Left ventricle myocardium inferior (tissue), 1 donor: ENCODE results near the gene ADGRF1. TPM values are rescaled to one million over a fixed set of nuclear protein-coding genes. Genes with fewer than 3 reads are reported as not detected.
"Not testable (repeated sequence)": the region's sequence is repeated elsewhere in the genome, so short reads cannot be mapped to it uniquely, and the experiment has no call there.

Experiments
- DNase-seq: peaks from one replicate; pipeline ENCODE4 v3.0.0-alpha.2; 2020
- H3K27ac ChIP-seq: fragments of 200-600 bp; replicated peaks from 2 replicates; pipeline ENCODE4 v1.8.0; 2021
- H3K27me3 ChIP-seq: fragments of 200-600 bp; 2 replicates; pipeline ENCODE4 v1.8.0; 2021; ENCODE audit warnings: low read depth
- H3K36me3 ChIP-seq: fragments of 200-600 bp; 2 replicates; pipeline ENCODE4 v1.8.0; 2021
- H3K4me1 ChIP-seq: fragments of 200-600 bp; 2 replicates; pipeline ENCODE4 v1.8.0; 2021
- H3K4me3 ChIP-seq: fragments of 200-600 bp; 2 replicates; pipeline ENCODE4 v1.8.0; 2021; ENCODE audit warnings: mild to moderate bottlenecking, moderate library complexity
- H3K9me3 ChIP-seq: fragments of 200-600 bp; replicated peaks from 2 replicates; pipeline ENCODE4 v1.8.0; 2021
- intact Hi-C: fragments of 100-400 bp; cut with micrococcal nuclease; formaldehyde crosslinking; loops from one replicate; pipeline ENCODE4 v1.11.0; 2022
- long read RNA-seq: library from polyadenylated mRNA; unstranded; transcript quantifications from one replicate; pipeline ENCODE4 v2.0.0, GENCODE V29; 2021
- total RNA-seq: library from RNA; stranded (reverse); fragmentation: NEBNext Ultra II Directional; extraction: Animal tissue kit (Norgen Biotek cat#: 25700); gene quantifications from one replicate; pipeline ENCODE4 v1.2.1, GENCODE V29; 2021
- TF ChIP-seq, protein P1 (sequence below): fragments of 200-600 bp; IDR thresholded peaks from 2 replicates; pipeline ENCODE4 v1.8.0; 2021; ENCODE audit warnings: antibody characterized with exemption, mild to moderate bottlenecking, borderline replicate concordance
- donor health status: DM: no; HTN: yes; CAD: no; lungs with severe emphysema.

Gene ADGRF1
- not detected for total RNA-seq
- long read RNA-seq, result 0 reads

DNA sequence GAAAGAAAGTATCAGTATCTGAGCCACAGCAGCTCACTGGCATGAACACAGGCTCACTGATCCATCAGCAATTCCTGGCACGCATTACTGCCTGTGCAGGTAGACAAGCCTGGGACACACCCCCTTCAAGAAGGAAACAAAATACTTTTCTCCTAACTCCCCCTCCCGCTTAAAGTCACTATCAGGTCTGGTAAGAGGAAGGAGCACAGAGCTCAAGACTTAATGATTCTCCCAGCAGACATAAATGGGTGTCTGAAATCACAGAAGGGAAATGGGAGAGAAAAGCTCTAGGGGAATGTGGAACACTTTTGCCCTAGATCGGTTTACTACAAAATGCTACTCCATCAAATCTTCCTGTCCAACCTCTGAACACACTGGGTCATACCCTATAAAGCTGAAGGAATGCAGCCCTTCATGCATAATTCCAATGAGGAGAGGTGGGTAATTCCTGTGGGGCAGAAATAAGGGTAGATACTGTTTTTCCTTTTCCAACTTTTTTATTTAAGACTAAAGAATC is at the start of gene ADGRF1:
ADGRF1 (minus strand) TSS at position 58 of the 517 bp plus-strand sequence. CDS start 13,271 bp downstream, outside the sequence.
- intact Hi-C loops, result no loop called here
- Histone ChIP-seq H3K4me1 (peaks cover 21% of the 10 kb centered on the region), H3K36me3 (no peaks in the 10 kb centered on the region), H3K9me3 (no peaks in the 10 kb centered on the region), H3K27me3 (peaks cover 13% of the 10 kb centered on the region), H3K4me3 (no peak within 1 kb of the TSS), H3K27ac (no peak within 1 kb of the TSS)
- DNase-seq, result no peak
- TF ChIP-seq, protein P1, sequence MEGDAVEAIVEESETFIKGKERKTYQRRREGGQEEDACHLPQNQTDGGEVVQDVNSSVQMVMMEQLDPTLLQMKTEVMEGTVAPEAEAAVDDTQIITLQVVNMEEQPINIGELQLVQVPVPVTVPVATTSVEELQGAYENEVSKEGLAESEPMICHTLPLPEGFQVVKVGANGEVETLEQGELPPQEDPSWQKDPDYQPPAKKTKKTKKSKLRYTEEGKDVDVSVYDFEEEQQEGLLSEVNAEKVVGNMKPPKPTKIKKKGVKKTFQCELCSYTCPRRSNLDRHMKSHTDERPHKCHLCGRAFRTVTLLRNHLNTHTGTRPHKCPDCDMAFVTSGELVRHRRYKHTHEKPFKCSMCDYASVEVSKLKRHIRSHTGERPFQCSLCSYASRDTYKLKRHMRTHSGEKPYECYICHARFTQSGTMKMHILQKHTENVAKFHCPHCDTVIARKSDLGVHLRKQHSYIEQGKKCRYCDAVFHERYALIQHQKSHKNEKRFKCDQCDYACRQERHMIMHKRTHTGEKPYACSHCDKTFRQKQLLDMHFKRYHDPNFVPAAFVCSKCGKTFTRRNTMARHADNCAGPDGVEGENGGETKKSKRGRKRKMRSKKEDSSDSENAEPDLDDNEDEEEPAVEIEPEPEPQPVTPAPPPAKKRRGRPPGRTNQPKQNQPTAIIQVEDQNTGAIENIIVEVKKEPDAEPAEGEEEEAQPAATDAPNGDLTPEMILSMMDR, result no peak

DNA sequence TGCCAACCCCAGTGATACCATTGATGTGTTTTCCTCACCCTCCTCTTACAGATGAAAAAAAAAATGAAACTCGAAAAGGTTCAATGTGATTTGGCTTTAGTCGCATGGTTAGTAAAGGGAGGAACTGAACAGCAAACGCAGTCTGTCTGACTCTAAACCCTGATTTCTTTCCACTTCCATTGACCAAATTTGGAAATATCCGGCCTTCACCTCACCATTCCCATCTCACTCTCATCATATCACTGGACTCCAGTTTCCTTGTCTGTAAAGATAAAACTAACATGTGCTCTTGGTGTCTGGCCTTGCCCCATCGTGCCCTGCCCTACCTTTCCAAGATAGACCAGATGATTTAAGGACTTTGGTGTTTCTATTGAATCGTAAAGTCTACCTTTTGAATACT is 48.7 kb upstream of the ADGRF1 start:
- intact Hi-C loops, result no loop called here
- DNase-seq, result no peak
- Histone ChIP-seq H3K9me3 (no peaks in the 10 kb centered on the region), H3K36me3 (no peaks in the 10 kb centered on the region), H3K27me3 (peaks cover 30% of the 10 kb centered on the region), H3K4me3 (no peak overlapping the region), H3K4me1 (peaks cover 6% of the 10 kb centered on the region), H3K27ac (no peak overlapping the region)
- TF ChIP-seq, protein P1, result no peak

DNA sequence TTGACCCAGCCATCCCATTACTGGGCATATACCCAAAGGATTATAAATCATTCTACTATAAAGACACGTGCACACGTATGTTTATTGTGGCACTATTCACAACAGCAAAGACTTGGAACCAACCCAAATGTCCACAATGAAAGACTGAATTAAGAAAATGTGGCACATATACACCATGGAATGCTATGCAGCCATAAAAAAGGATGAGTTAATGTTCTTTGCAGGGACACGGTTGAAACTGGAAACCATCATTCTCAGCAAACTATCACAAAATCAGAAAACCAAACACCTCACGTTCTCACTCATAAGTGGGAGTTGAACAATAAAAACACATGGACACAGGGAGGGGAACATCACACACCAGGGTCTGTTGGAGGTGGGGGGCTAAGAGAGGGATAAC is 47.3 kb upstream of the ADGRF1 start:
- H3K4me3 ChIP-seq, intact Hi-C loops, H3K9me3 ChIP-seq, DNase-seq, H3K36me3 ChIP-seq, H3K4me1 ChIP-seq, H3K27ac ChIP-seq: not testable (repeated sequence)
- H3K27me3 ChIP-seq, result peaks cover 20% of the 10 kb centered on the region

DNA sequence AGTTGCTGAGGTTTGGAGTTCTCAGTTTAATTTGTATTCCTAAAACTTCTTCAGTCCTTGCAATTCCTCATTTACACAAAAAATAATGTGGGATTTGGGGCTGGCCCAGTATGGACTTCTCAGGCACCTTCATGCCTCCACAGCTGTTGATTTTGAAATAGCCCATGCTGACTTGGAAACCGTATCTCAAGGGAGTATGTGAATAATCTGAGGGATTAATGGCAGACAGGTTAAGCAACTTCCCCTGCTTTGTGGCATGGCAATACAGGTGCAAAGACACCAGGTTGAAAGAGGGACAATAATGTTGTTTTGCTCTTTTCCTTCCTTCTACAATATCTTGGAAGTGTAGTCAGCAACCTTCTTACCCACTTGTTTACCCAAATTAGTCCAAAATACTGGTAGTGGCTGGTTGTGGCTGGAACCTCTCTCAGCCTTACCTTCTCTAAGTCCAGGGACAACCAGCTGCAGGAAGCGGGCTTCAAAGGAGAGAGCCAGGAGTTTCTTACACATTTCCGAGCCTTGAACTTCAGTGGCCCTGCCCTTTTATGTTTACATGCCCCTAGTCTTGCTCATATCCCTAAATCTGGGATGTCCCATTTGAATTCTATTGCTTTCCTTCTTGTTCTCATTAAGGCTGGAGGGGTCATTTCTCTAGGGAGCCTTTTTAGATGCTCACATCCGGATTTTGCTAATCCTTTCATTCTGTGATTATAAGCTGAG is 44.1 kb upstream of the ADGRF1 start:
- intact Hi-C loops, result no loop called here
- peak overlapping the region; percentile 44 for H3K27ac ChIP-seq

DNA sequence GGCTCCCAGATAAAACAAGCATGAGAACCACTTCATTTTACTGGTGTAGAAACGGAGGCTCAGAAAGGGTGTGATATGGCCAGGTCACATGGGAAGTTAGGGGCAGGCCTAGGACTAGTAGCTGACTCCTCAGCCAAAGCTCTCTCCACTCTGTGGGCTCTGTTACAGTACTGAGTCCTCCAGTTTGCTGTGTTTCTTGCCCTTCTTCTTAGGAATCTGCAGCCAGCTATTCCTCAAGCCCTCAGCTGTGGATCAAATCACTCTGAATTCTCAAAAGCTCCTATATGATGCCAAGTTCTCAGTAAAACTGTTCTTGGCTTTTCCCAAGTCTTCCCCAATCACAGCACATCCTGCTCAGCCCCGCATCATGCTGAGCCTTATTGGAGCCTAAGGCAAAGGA is 42.5 kb upstream of the ADGRF1 start:
- intact Hi-C loops, result no loop called here
- TF ChIP-seq, protein P1, result no peak
- Histone ChIP-seq H3K27ac (peak overlapping the region; percentile 74), H3K9me3 (no peaks in the 10 kb centered on the region), H3K4me3 (no peak overlapping the region), H3K27me3 (peaks cover 26% of the 10 kb centered on the region), H3K4me1 (peaks cover 25% of the 10 kb centered on the region), H3K36me3 (no peaks in the 10 kb centered on the region)
- DNase-seq, result no peak

More for the DNA sequence above, 44.1 kb upstream of the ADGRF1 start:
- Histone ChIP-seq H3K27me3 (peaks cover 17% of the 10 kb centered on the region), H3K9me3 (no peaks in the 10 kb centered on the region), H3K4me3 (no peak overlapping the region), H3K36me3 (no peaks in the 10 kb centered on the region), H3K4me1 (peaks cover 25% of the 10 kb centered on the region)
- no peak for DNase-seq
- TF ChIP-seq, protein P1, result no peak

DNA sequence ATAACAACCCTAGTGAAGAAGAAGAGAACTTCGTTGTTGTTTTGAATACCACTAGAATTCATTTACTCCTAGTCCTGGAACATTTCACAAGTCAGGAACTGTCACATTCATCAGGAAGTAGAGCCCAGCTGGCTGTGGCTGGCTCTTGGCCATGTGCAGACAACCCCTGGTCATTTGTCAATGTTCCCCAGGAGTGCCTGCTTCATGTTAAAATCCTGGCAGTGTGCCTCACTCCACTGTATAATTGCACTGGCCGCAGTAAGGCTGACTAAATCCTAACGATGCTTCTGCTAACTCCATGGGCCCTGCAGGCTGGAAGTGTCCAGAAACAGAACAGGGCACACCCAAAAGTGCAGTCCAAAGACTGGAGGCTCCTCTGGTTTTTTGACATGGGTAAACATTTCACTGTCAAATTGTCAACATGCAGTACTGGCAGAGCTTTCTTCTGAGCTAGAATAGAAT is 41.5 kb upstream of the ADGRF1 start:
- Histone ChIP-seq H3K4me1 (peaks cover 25% of the 10 kb centered on the region), H3K36me3 (no peaks in the 10 kb centered on the region), H3K9me3 (no peaks in the 10 kb centered on the region), H3K4me3 (no peak overlapping the region), H3K27me3 (peaks cover 36% of the 10 kb centered on the region), H3K27ac (peak overlapping the region; percentile 74)
- TF ChIP-seq, protein P1, result no peak
- intact Hi-C loops, result no loop called here
- peak; percentile 93 for DNase-seq
